ENCODE measurements around the gene DCUN1D4. TPM values are rescaled to one million over a fixed set of nuclear protein-coding genes. Genes with fewer than 3 reads are reported as not detected.

Gene DCUN1D4
- total RNA-seq, 2 donors from 2014 or later, result 42.0 to 51.5 TPM

DNA sequence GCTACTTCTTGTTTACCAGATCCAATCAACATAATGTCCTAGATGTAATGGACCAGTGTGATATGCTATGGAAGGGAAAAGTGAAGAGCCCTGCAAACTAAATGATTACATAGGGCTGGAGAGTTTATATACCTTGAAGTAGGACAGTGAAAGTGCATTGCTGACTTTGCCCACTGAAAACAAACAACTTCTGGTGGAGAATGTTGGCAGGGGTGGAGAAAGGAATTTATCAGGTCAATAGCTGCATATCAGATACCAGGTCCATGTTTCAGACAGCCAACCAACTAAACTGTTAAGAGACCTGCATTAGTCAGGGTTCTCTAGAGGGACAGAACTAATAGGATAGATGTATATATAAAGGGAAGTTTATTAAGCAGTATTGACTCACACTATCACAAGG lies 82.4 kb downstream of the DCUN1D4 start:
- Histone ChIP-seq H3K36me3 (ENCODE audit: control insufficient read depth, insufficient read depth, low read length) (no peaks in the 10 kb centered on the region), H3K9ac (ENCODE audit: extremely low read depth, low read length, poor library complexity, severe bottlenecking) (no peak overlapping the region), H3K4me3 (ENCODE audit: low read length) (no peak overlapping the region), H3K27me3 (ENCODE audit: control insufficient read depth, insufficient read depth, low read length, poor library complexity, severe bottlenecking) (no peaks in the 10 kb centered on the region), H3K9me3 (ENCODE audit: control insufficient read depth, low read length) (no peaks in the 10 kb centered on the region), H3K27ac (ENCODE audit: low read depth, low read length) (no peak overlapping the region), H3K4me1 (ENCODE audit: control insufficient read depth, insufficient read depth, low read length) (peaks cover 11% of the 10 kb centered on the region)
- no peak overlapping the region for H3K4me3 Mint-ChIP-seq
- no peak overlapping the region for H3K27ac Mint-ChIP-seq
- H3K36me3 Mint-ChIP-seq (ENCODE audit: low read depth), result no peaks in the 10 kb centered on the region
- peaks cover 5% of the 10 kb centered on the region for H3K27me3 Mint-ChIP-seq (ENCODE audit: insufficient read depth)
- peaks cover 4% of the 10 kb centered on the region for H3K9me3 Mint-ChIP-seq
- TF ChIP-seq CTCF (conservative IDR thresholded peaks at IDR 0.05), result no peak
- DNase-seq, result no peak
- H3K4me1 Mint-ChIP-seq, result peaks cover 17% of the 10 kb centered on the region

- H3K4me3 ChIP-seq (ENCODE audit: low read length), result no peak overlapping the region
- H3K4me1 ChIP-seq (ENCODE audit: control insufficient read depth, insufficient read depth, low read length), result peaks cover 4% of the 10 kb centered on the region
- no peak overlapping the region for H3K9ac ChIP-seq (ENCODE audit: extremely low read depth, low read length, poor library complexity, severe bottlenecking)
- peaks cover 25% of the 10 kb centered on the region for H3K27me3 ChIP-seq (ENCODE audit: control insufficient read depth, insufficient read depth, low read length, poor library complexity, severe bottlenecking)
- no peak for DNase-seq
- no peaks in the 10 kb centered on the region for H3K9me3 ChIP-seq (ENCODE audit: control insufficient read depth, low read length)
- H3K36me3 ChIP-seq (ENCODE audit: control insufficient read depth, insufficient read depth, low read length), result no peaks in the 10 kb centered on the region
- Mint-ChIP-seq H3K4me1 (peaks cover 12% of the 10 kb centered on the region), H3K9me3 (no peaks in the 10 kb centered on the region), H3K4me3 (no peak overlapping the region), H3K27me3 (ENCODE audit: insufficient read depth) (peaks cover 23% of the 10 kb centered on the region), H3K27ac (no peak overlapping the region), H3K36me3 (ENCODE audit: low read depth) (no peaks in the 10 kb centered on the region)
- 93% methylated on average over 1 of the region's 1 CpG; no CpG with 5 or more reads in 1 of the 2 experiments for WGBS, 2 experiments (ENCODE audit: insufficient coverage in 1 of 2, insufficient read length in 1 of 2)
- TF ChIP-seq CTCF (conservative IDR thresholded peaks at IDR 0.05), result no peak
- no peak overlapping the region for H3K27ac ChIP-seq (ENCODE audit: low read depth, low read length)
Observed at GRCh38 chr4:51930557-51930956, 87.6 kb downstream of the DCUN1D4 start.

GRCh38 chr4:51931461-51931860 lies 88.5 kb downstream of the DCUN1D4 start:
- Histone ChIP-seq H3K9ac (ENCODE audit: extremely low read depth, low read length, poor library complexity, severe bottlenecking) (no peak overlapping the region), H3K9me3 (ENCODE audit: control insufficient read depth, low read length) (no peaks in the 10 kb centered on the region), H3K27ac (ENCODE audit: low read depth, low read length) (no peak overlapping the region), H3K36me3 (ENCODE audit: control insufficient read depth, insufficient read depth, low read length) (no peaks in the 10 kb centered on the region), H3K4me3 (ENCODE audit: low read length) (no peak overlapping the region), H3K27me3 (ENCODE audit: control insufficient read depth, insufficient read depth, low read length, poor library complexity, severe bottlenecking) (peaks cover 25% of the 10 kb centered on the region), H3K4me1 (ENCODE audit: control insufficient read depth, insufficient read depth, low read length) (peaks cover 4% of the 10 kb centered on the region)
- Mint-ChIP-seq H3K27ac (no peak overlapping the region), H3K4me3 (no peak overlapping the region), H3K27me3 (ENCODE audit: insufficient read depth) (peaks cover 23% of the 10 kb centered on the region), H3K9me3 (no peaks in the 10 kb centered on the region), H3K4me1 (peaks cover 7% of the 10 kb centered on the region), H3K36me3 (ENCODE audit: low read depth) (no peaks in the 10 kb centered on the region)
- TF ChIP-seq CTCF (conservative IDR thresholded peaks at IDR 0.05), result no peak
- DNase-seq, result no peak
